IPS-20b (cell line): ENCODE measurements around the gene TTLL5.

Source experiments
- H3K27ac ChIP-seq: one replicate; pipeline ENCODE4 v1.5.1; 2013; ENCODE audit warnings: low read length
- H3K27me3 ChIP-seq: 2 replicates; pipeline ENCODE4 v1.6.1; 2013; ENCODE audit warnings: mild to moderate bottlenecking, low read length, inconsistent platforms; ENCODE audit not compliant: insufficient read depth
- H3K36me3 ChIP-seq: 2 replicates; pipeline ENCODE4 v1.6.1; 2013; ENCODE audit warnings: low read depth, mild to moderate bottlenecking, inconsistent platforms, low read length, moderate library complexity; ENCODE audit not compliant: insufficient read depth
- H3K4me1 ChIP-seq: 2 replicates; pipeline ENCODE4 v1.6.1; 2013; ENCODE audit warnings: mild to moderate bottlenecking, control low read depth, inconsistent platforms, low read length, moderate library complexity; ENCODE audit not compliant: insufficient read depth
- H3K4me3 ChIP-seq: 2 replicates; pipeline ENCODE4 v1.5.1; 2013; ENCODE audit warnings: mild to moderate bottlenecking, low read length, inconsistent platforms
- H3K9ac ChIP-seq: 2 replicates; pipeline ENCODE4 v1.6.1; 2013; ENCODE audit warnings: low read depth, mild to moderate bottlenecking, inconsistent platforms, low read length, moderate library complexity
- H3K9me3 ChIP-seq: 2 replicates; pipeline ENCODE4 v1.6.1; 2013; ENCODE audit warnings: mild to moderate bottlenecking, low read depth, low read length, inconsistent platforms; ENCODE audit not compliant: insufficient read depth

TTLL5 gene

GRCh38 chr14:75861161-75861621, 200.1 kb downstream of the TTLL5 start:
- Histone ChIP-seq H3K9ac (no peak overlapping the region), H3K27ac (no peak overlapping the region), H3K36me3 (no peaks in the 10 kb centered on the region), H3K27me3 (peaks cover 48% of the 10 kb centered on the region), H3K4me3 (peak overlapping the region; percentile 43), H3K9me3 (no peaks in the 10 kb centered on the region), H3K4me1 (peaks cover 17% of the 10 kb centered on the region)

- no peak overlapping the region for H3K4me3 ChIP-seq
- H3K4me1 ChIP-seq: peaks cover 26% of the 10 kb centered on the region
Measured at GRCh38 chr14:75863221-75863620, 202.2 kb downstream of the TTLL5 start.

GRCh38 chr14:75864352-75864751, 203.3 kb downstream of the TTLL5 start:
- Histone ChIP-seq H3K4me1 (peaks cover 31% of the 10 kb centered on the region), H3K9ac (no peak overlapping the region), H3K27me3 (peaks cover 41% of the 10 kb centered on the region), H3K27ac (no peak overlapping the region), H3K4me3 (no peak overlapping the region), H3K9me3 (no peaks in the 10 kb centered on the region), H3K36me3 (peaks cover 3% of the 10 kb centered on the region; the same call in 1 of the 2 replicates)

More at GRCh38 chr14:75863221-75863620, 202.2 kb downstream of the TTLL5 start:
- H3K9ac ChIP-seq: no peak overlapping the region
- no peaks in the 10 kb centered on the region for H3K9me3 ChIP-seq
- H3K36me3 ChIP-seq: no peaks in the 10 kb centered on the region
- no peak overlapping the region for H3K27ac ChIP-seq
- H3K27me3 ChIP-seq: peaks cover 48% of the 10 kb centered on the region

DNA sequence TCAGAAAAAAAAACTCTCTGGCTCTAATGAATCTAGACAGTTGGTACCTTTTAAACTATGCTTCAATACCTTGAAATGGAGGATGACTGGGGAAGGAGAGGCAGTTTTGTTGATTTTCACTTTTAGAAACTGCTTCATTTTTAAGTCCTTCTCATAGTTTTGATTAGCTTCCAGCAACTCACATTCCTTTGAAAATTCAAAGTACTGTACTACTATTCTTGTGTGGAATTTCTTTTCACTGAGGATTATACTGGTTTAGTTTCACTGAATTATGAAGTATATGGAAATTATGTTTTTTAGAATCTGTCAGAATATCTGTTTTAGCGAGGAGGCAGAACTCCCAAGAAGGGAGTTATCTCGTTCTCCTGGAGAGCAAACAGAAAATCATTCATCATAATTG, 204.5 kb downstream of the TTLL5 start:
- Histone ChIP-seq H3K9ac (no peak overlapping the region), H3K27ac (no peak overlapping the region), H3K27me3 (peaks cover 30% of the 10 kb centered on the region), H3K4me3 (no peak overlapping the region), H3K4me1 (peaks cover 26% of the 10 kb centered on the region), H3K36me3 (peaks cover 5% of the 10 kb centered on the region; the same call in 1 of the 2 replicates), H3K9me3 (no peaks in the 10 kb centered on the region)

- H3K9ac ChIP-seq: no peak overlapping the region
- H3K4me3 ChIP-seq: no peak overlapping the region
- peaks cover 16% of the 10 kb centered on the region for H3K27me3 ChIP-seq
- no peak overlapping the region for H3K27ac ChIP-seq
- peaks cover 6% of the 10 kb centered on the region for H3K36me3 ChIP-seq
- H3K4me1 ChIP-seq: peaks cover 14% of the 10 kb centered on the region
- H3K9me3 ChIP-seq: no peaks in the 10 kb centered on the region
Measured at GRCh38 chr14:75866970-75867369, 205.9 kb downstream of the TTLL5 start.

DNA sequence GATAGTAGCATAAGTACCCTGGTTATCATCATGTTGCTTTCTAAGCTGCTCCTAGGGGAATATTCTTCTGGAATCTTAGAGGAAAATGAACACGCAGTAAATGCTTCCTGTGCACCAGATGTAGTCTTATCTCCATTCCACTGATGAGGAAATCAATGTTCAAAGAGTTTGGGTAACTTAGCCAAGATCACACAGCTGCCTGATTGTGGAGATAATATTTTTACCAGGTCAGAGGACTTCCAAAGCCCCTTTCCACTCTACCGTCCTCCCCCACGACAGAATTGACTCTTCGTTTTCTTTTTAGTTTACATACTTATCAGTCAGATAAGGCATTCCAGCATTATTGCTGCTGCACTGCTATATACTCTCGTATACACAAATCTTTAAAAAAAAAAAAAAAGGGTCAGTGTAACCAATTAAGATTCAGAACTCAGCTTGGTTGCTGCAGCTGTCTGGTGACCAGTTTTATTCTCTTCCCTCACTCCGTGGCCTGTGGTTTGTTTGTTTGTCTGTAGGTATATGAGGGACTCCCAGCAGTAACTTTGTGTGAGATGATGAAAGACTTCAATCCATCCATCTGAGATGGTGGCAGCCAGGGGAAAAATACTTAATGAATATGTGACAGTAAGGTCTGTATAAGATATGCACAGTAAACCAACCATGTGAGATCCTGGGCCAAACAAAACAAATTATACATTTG, 210.3 kb downstream of the TTLL5 start:
- Histone ChIP-seq H3K27me3 (no peaks in the 10 kb centered on the region), H3K4me3 (no peak overlapping the region), H3K36me3 (peaks cover 10% of the 10 kb centered on the region), H3K9ac (no peak overlapping the region), H3K4me1 (peaks cover 14% of the 10 kb centered on the region), H3K9me3 (no peaks in the 10 kb centered on the region), H3K27ac (no peak overlapping the region)

DNA sequence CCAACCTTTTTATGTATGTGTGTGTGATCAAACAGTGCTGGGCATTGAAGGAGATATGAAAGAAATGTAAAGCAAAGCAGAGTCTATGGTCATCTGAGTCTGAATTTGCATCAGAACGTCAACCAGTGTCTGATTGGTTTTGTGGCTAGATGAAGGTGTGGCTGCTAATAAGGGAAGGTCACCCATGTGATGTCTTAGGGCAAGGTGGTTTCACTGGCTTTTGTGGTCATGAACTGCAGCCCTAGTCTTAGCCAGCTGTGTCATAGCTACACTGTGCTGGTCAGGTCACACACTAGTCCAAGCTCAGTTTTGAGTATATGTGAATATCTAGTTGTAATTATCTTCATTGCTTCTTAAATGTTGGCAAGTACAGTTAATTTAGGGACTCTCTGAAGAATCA, 214.9 kb downstream of the TTLL5 start:
- no peaks in the 10 kb centered on the region for H3K27me3 ChIP-seq
- H3K27ac ChIP-seq: no peak overlapping the region
- no peaks in the 10 kb centered on the region for H3K4me1 ChIP-seq
- H3K4me3 ChIP-seq: no peak overlapping the region
- no peaks in the 10 kb centered on the region for H3K9me3 ChIP-seq
- H3K36me3 ChIP-seq: peaks cover 5% of the 10 kb centered on the region; the same call in 1 of the 2 replicates
- no peak overlapping the region for H3K9ac ChIP-seq

- Histone ChIP-seq H3K27me3 (no peaks in the 10 kb centered on the region), H3K9ac (no peak overlapping the region), H3K4me3 (no peak overlapping the region), H3K36me3 (peaks cover 5% of the 10 kb centered on the region; the same call in 1 of the 2 replicates), H3K27ac (no peak overlapping the region), H3K9me3 (no peaks in the 10 kb centered on the region), H3K4me1 (no peaks in the 10 kb centered on the region)
Measured at GRCh38 chr14:75876530-75876929, 215.5 kb downstream of the TTLL5 start.

DNA sequence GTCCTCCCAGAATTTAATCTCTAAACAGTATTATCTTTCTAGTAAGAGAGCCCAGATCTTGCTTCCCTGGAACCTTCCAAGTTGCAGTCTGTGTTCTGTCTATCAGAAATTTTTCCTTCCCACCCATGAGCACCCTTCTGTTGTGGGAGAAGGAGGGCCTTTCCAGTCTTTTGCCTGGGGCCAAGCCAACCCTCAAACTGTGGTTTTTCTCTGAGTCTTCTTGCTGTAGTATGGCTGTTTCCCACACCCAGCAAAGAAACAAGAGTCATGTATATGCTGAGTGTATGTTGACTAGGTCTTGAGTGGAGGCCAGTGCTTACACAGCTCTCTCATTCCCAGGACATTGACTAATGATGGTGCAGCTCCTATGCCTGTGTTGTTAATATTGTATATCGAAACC, 216.2 kb downstream of the TTLL5 start:
- Histone ChIP-seq H3K9ac (no peak overlapping the region), H3K4me1 (peaks cover 6% of the 10 kb centered on the region; the same call in 1 of the 2 replicates), H3K4me3 (no peak overlapping the region), H3K9me3 (no peaks in the 10 kb centered on the region), H3K36me3 (peaks cover 1% of the 10 kb centered on the region), H3K27me3 (no peaks in the 10 kb centered on the region), H3K27ac (no peak overlapping the region)

GRCh38 chr14:75877884-75878283, 216.8 kb downstream of the TTLL5 start:
- Histone ChIP-seq H3K36me3 (peaks cover 5% of the 10 kb centered on the region; the same call in 1 of the 2 replicates), H3K4me1 (peaks cover 6% of the 10 kb centered on the region; the same call in 1 of the 2 replicates), H3K9me3 (no peaks in the 10 kb centered on the region), H3K27me3 (no peaks in the 10 kb centered on the region), H3K9ac (no peak overlapping the region), H3K4me3 (no peak overlapping the region), H3K27ac (no peak overlapping the region)

DNA sequence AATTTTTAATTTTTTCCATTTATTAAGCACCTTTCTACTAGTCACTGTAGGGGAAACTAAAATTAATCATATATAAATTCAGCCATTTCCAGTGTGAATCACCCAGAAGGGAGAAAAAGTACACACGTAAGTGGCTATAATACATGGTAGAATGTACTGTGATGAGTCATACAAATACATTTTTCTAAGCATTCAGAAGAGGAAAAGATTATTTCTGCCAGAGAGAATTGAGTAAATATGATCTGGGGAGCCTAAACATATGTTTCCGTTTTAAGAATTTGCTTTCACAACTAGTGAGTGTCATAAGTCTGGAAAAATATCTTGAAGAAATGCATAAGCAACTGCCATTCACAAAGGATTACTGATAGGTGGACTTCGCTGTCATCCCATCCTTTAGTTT, 218.0 kb downstream of the TTLL5 start:
- H3K27ac ChIP-seq: no peak overlapping the region
- H3K9ac ChIP-seq: no peak overlapping the region

GRCh38 chr14:75880512-75880911, 219.5 kb downstream of the TTLL5 start:
- peaks cover 10% of the 10 kb centered on the region; the same call in 1 of the 2 replicates for H3K36me3 ChIP-seq
- H3K9me3 ChIP-seq: no peaks in the 10 kb centered on the region
- H3K4me1 ChIP-seq: peaks cover 6% of the 10 kb centered on the region; the same call in 1 of the 2 replicates
- no peak overlapping the region for H3K27ac ChIP-seq
- H3K27me3 ChIP-seq: no peaks in the 10 kb centered on the region
- no peak overlapping the region for H3K9ac ChIP-seq
- no peak overlapping the region for H3K4me3 ChIP-seq

More for the DNA sequence above, 218.0 kb downstream of the TTLL5 start:
- H3K27me3 ChIP-seq: no peaks in the 10 kb centered on the region
- peaks cover 6% of the 10 kb centered on the region; the same call in 1 of the 2 replicates for H3K4me1 ChIP-seq
- H3K9me3 ChIP-seq: no peaks in the 10 kb centered on the region
- H3K4me3 ChIP-seq: no peak overlapping the region
- peaks cover 10% of the 10 kb centered on the region; the same call in 1 of the 2 replicates for H3K36me3 ChIP-seq
